Measurements from ENCODE around the gene NOTUM. TPM values are rescaled to one million over a fixed set of nuclear protein-coding genes. Genes with fewer than 3 reads are reported as not detected.

Gene NOTUM
- total and polyA plus RNA-seq, 9 of the 15 experiments (the other 6 are each of a cell fraction or from before 2014, with no cell fraction given): 0.03 to 14.0 (median 4.1) TPM

- TF ChIP-seq ZNF444 (CRISPR knock-in tag; IDR thresholded peaks at IDR 0.05): no peak
- TF ChIP-seq RFX7 (CRISPR knock-in tag; IDR thresholded peaks at IDR 0.05): no peak
- no peak for TF ChIP-seq NKRF (IDR thresholded peaks at IDR 0.05; ENCODE audit: borderline replicate concordance)
- no peak for TF ChIP-seq ZNF384 (IDR thresholded peaks at IDR 0.05; ENCODE audit: low read depth, low read length)
- no peak for TF ChIP-seq SETDB1 (IDR thresholded peaks at IDR 0.05; ENCODE audit: low read length)
- TF ChIP-seq NR1H2 (CRISPR knock-in tag; IDR thresholded peaks at IDR 0.05): no peak
- TF ChIP-seq ZBTB5 (IDR thresholded peaks at IDR 0.05): no peak
- TF ChIP-seq ADNP (tag; IDR thresholded peaks at IDR 0.05): no peak
- TF ChIP-seq, protein P1, sequence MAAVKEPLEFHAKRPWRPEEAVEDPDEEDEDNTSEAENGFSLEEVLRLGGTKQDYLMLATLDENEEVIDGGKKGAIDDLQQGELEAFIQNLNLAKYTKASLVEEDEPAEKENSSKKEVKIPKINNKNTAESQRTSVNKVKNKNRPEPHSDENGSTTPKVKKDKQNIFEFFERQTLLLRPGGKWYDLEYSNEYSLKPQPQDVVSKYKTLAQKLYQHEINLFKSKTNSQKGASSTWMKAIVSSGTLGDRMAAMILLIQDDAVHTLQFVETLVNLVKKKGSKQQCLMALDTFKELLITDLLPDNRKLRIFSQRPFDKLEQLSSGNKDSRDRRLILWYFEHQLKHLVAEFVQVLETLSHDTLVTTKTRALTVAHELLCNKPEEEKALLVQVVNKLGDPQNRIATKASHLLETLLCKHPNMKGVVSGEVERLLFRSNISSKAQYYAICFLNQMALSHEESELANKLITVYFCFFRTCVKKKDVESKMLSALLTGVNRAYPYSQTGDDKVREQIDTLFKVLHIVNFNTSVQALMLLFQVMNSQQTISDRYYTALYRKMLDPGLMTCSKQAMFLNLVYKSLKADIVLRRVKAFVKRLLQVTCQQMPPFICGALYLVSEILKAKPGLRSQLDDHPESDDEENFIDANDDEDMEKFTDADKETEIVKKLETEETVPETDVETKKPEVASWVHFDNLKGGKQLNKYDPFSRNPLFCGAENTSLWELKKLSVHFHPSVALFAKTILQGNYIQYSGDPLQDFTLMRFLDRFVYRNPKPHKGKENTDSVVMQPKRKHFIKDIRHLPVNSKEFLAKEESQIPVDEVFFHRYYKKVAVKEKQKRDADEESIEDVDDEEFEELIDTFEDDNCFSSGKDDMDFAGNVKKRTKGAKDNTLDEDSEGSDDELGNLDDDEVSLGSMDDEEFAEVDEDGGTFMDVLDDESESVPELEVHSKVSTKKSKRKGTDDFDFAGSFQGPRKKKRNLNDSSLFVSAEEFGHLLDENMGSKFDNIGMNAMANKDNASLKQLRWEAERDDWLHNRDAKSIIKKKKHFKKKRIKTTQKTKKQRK (IDR thresholded peaks at IDR 0.05; ENCODE audit: borderline replicate concordance, low read depth, low read length): no peak
- TF ChIP-seq MBD1 (CRISPR knock-in tag; IDR thresholded peaks at IDR 0.05): 0 out of 2 replicates have a peak, but pooled peaks have one; percentile 2
- TF ChIP-seq, protein P2, sequence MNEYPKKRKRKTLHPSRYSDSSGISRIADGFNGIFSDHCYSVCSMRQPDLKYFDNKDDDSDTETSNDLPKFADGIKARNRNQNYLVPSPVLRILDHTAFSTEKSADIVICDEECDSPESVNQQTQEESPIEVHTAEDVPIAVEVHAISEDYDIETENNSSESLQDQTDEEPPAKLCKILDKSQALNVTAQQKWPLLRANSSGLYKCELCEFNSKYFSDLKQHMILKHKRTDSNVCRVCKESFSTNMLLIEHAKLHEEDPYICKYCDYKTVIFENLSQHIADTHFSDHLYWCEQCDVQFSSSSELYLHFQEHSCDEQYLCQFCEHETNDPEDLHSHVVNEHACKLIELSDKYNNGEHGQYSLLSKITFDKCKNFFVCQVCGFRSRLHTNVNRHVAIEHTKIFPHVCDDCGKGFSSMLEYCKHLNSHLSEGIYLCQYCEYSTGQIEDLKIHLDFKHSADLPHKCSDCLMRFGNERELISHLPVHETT (CRISPR knock-in tag; conservative IDR thresholded peaks at IDR 0.05 in 1 of 2, IDR thresholded peaks at IDR 0.05 in 1 of 2): 0 out of 4 replicates have a peak, but pooled peaks of 1 of the 2 experiments have one; percentile 45
- TF ChIP-seq, protein P3, sequence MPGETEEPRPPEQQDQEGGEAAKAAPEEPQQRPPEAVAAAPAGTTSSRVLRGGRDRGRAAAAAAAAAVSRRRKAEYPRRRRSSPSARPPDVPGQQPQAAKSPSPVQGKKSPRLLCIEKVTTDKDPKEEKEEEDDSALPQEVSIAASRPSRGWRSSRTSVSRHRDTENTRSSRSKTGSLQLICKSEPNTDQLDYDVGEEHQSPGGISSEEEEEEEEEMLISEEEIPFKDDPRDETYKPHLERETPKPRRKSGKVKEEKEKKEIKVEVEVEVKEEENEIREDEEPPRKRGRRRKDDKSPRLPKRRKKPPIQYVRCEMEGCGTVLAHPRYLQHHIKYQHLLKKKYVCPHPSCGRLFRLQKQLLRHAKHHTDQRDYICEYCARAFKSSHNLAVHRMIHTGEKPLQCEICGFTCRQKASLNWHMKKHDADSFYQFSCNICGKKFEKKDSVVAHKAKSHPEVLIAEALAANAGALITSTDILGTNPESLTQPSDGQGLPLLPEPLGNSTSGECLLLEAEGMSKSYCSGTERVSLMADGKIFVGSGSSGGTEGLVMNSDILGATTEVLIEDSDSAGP (CRISPR knock-in tag; IDR thresholded peaks at IDR 0.05): no peak
- no peak for TF ChIP-seq ZNF830 (CRISPR knock-in tag; IDR thresholded peaks at IDR 0.05)
- TF ChIP-seq MCM2 (IDR thresholded peaks at IDR 0.05; ENCODE audit: low read depth): no peak
Measured at GRCh38 chr17:81922566-81923301, 38.3 kb downstream of the NOTUM start (continued).
